Stimulated activated CD8-positive, alpha-beta memory T cell treated with anti-CD3 and anti-CD28 coated beads, Interleukin-4, amount 100 ng/mL, for 48 hours (primary cell): ENCODE data around the gene TP53BP2.
"Not testable (repeated sequence)": the region's sequence is repeated elsewhere in the genome, so short reads cannot be mapped to it uniquely, and the experiment has no call there.

Experiments used
- DNase-seq: peaks from one replicate; pipeline ENCODE4 v3.0.0-alpha.2; 2020

The TP53BP2 gene, protein sequence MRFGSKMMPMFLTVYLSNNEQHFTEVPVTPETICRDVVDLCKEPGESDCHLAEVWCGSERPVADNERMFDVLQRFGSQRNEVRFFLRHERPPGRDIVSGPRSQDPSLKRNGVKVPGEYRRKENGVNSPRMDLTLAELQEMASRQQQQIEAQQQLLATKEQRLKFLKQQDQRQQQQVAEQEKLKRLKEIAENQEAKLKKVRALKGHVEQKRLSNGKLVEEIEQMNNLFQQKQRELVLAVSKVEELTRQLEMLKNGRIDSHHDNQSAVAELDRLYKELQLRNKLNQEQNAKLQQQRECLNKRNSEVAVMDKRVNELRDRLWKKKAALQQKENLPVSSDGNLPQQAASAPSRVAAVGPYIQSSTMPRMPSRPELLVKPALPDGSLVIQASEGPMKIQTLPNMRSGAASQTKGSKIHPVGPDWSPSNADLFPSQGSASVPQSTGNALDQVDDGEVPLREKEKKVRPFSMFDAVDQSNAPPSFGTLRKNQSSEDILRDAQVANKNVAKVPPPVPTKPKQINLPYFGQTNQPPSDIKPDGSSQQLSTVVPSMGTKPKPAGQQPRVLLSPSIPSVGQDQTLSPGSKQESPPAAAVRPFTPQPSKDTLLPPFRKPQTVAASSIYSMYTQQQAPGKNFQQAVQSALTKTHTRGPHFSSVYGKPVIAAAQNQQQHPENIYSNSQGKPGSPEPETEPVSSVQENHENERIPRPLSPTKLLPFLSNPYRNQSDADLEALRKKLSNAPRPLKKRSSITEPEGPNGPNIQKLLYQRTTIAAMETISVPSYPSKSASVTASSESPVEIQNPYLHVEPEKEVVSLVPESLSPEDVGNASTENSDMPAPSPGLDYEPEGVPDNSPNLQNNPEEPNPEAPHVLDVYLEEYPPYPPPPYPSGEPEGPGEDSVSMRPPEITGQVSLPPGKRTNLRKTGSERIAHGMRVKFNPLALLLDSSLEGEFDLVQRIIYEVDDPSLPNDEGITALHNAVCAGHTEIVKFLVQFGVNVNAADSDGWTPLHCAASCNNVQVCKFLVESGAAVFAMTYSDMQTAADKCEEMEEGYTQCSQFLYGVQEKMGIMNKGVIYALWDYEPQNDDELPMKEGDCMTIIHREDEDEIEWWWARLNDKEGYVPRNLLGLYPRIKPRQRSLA

GRCh38 chr1:223845810-223846682, at the start of gene TP53BP2:
Gene TP53BP2, minus strand, starts transcription at chr1:223845947. Its CDS starts 267 bp downstream, at chr1:223845680.
- peak; percentile 85 for DNase-seq

- DNase-seq, result not testable (repeated sequence)
Observed at GRCh38 chr1:223890494-223890893, 44.7 kb upstream of the TP53BP2 start.

- DNase-seq, result not testable (repeated sequence)
Observed at GRCh38 chr1:223889319-223889718, 43.6 kb upstream of the TP53BP2 start.

DNA sequence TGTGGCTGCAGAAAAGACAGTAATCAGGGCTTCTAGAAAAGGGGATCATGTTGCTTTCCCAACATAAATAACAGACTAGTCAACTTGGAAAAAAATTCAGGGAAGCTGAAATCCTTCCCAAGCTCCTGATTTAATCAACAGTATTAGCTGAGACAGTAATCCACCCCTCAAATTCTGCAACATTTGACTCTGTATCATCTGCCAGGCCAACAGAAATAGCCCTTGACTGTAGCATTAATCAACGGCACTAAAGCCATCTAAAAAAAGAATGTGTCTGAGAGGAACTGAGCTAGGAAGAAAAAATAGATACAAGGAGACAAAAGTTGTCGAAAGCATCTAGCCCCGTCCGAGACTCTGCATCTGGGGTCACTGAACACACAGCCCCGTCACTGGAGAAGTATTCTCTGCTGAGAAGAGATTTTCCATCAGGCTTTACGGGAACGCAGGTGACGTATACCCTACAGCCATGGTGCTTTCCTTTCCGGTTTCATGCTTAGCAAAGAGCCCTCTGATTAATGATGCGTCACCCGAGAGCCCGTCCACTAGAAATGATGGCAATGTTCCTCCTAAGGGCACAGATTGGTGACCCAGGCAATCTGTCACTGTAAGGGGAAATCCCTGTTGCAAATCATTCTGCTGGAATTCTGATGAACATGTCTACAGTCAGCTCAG, 42.1 kb upstream of the TP53BP2 start:
- no peak for DNase-seq

DNA sequence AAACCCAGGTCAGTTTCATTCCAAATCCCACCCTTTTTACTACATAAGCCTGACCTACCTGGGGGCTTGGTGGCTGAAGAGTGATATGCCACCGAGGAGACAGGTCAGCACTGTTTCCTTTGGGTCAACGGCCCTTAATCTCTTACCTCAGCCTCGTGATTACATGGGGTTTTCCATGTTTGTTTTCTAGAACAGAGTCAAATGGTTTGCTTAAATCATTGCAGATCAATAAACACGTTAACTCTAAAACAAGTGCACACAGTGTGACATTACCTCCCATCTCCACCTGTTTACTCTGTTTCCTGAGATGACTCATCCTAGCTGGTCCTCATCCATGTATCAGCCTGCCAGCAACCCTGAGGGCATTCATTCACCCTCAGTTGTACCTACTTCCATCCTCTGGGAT, 40.8 kb upstream of the TP53BP2 start:
- no peak for DNase-seq

- no peak for DNase-seq
Observed at GRCh38 chr1:223885614-223886013, 39.9 kb upstream of the TP53BP2 start.

GRCh38 chr1:223878598-223879325, 33.0 kb upstream of the TP53BP2 start:
- DNase-seq, result no peak

DNA sequence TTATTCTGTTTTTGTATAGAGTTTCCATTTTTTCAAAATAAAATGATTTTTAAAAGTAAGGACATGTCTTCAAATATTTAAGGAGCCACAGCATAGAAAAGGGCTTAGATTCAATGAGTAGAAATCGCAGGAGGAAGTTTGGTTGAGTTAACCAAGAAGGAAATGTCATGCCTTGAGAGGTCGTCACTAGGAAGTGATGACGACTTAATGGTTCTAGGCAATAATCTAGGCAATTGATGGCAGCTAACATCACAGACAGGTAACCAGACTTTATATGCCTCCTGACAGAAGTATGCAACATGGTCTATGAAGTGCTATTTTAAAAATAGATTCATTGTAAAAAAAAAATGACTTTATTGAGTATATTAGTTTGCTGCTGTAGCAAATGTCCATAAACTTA, 32.1 kb upstream of the TP53BP2 start:
- DNase-seq, result no peak

DNA sequence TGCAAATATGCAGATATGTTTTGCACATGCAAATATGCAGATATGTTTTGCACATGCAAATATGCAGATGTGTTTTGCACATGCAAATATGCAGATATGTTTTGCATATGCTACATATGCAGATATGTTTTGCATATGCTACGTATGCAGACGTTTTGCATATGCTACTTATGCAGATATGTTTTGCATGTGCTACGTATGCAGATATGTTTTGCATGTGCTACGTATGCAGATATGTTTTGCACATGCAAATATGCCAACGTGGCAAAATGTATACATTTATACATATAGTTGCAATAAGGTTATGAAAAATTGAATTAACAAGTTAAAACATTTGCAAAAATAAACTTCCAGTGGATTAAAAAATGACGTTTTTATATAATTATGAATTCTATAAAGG, 30.8 kb upstream of the TP53BP2 start:
- DNase-seq, result no peak

DNA sequence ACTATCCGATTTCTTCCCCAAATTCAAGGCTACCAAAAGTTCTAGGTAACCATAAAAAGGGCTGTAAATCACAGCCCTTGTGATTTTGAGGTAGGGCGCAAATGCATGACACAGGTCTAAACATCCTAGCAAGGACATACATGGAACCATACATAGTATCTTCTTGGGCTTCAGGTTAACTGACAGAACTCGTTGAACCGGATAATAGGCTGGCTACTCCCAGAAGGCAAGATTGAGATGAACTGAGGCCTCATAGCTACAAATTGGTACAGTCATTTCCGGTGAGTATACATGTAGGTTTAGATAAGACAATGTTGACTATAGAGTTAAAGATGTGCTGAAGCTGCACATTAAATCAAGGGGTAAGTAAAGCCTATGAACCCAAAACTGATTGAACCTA, 27.3 kb upstream of the TP53BP2 start:
- no peak for DNase-seq

DNA sequence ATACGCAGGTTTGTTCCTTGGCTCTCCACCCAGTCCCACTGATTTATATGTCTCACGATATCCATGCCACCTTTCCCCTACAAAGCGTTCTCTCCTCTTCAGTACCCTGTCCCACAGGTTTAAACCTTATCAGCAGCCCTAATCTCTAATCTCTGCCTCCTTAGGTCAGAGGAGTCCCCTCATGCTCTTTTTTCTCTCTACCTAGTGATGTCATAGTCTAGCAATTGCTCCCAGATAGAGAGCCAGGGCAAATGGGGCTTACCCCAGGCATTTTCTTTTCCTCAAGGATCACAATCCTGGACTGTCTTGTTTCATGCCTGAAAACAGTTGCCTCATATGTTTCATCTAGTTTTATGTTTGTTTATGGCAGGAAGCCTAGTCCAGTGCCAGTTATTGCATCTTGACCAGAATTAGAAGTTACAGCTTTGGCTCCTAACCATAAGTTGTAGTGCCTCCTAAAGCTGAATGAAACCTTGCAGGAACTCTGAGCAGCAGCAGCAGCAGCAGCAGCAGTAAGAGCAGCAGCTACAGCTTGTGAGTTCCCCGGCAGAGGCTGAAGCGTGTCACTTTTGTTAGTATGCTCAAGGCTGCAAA, 26.7 kb upstream of the TP53BP2 start:
- DNase-seq, result no peak

- no peak for DNase-seq
Observed at GRCh38 chr1:223870617-223871574, 25.1 kb upstream of the TP53BP2 start.

- DNase-seq, result not testable (repeated sequence)
Observed at GRCh38 chr1:223864599-223865368, 19.0 kb upstream of the TP53BP2 start.

DNA sequence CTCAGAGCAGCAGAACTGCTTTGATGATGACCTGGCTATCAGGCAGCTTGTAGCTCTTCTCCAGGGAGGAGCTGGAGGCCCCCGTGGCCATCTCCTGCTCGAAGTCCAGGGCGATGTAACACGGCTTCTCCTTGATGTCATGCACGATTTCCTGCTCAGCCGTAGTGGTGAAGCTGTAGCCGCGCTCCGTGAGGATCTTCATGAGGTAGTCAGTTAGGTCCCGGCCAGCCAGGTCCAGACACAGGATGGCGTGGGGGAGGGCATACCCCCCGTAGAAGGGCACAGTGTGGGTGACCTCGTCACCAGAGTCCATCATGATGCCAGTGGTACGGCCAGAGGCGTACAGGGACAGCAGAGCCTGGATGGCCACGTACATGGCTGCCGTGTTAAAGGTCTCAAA, 18.3 kb upstream of the TP53BP2 start:
- no peak for DNase-seq

- DNase-seq, result no peak
Observed at GRCh38 chr1:223861904-223862303, 16.2 kb upstream of the TP53BP2 start.

DNA sequence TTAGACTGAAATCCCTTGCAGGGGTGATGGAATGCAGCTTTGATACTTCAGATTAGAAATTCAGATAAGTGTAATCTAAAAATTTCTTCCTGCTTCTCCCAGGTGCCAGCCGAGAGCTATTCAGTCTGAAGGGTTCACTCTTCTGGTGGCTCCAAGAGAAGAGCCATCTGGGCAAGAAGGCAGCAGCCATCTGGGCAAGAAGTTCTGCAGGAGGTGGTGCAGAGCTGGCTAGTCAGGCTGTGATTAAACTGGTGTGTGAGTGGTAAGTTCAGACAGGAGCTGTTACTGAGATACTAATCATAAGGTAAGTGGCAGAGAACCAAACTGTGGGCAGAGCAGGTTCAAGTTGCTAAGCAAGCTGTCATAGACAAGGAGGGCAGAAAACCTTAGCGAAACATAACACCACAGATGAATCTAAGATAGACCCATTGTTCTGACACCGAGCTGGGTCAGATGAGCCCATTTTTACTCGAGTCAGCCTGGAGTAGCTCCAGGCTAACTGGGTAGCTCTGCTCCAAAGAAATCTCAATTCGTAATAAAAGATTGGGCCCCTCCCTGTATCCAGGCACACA, 14.4 kb upstream of the TP53BP2 start:
- DNase-seq, result no peak

DNA sequence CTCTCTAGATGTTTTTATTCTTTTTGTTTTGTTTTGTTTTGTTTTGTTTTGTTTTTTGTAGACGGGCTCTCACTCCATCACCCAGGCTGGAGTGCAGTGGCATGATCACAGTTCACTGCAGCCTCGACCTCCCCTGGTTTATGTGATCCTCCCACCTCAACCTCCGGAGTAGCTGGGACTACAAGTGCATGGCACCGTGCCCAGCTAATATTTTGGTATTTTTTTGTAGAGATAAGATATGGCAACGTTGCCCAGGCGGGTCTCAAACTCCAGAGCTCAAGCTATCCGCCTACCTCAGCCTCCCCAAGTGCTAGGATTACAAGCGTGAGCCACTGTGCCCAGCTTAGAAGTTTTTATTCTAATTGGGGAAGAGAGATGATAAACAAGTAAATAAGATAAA, 13.3 kb upstream of the TP53BP2 start:
- DNase-seq, result no peak

DNA sequence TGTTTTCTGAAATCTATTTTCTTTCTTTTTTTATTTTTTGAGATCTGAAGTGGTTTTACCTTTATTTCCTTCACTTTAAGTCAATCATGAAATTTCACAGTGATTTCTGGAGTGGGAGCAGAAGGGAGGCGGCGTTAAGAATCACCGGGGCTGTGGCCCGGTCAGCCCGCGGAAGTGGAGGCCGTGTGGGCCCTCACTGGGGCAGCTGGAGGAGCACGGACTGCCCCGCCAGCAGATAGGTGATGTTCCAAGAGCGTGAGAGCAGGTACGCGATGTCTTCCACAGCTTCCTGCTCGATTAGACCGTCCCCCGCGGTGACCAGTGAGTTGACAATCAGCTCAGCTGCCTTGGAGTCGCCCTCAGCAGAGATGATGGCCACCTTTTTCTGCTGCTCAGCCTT, 10.6 kb upstream of the TP53BP2 start:
- DNase-seq, result no peak
